ENCODE measurements around the gene TRIM40. TPM values are rescaled to one million over a fixed set of nuclear protein-coding genes. Genes with fewer than 3 reads are reported as not detected.
"Not testable (repeated sequence)": the region's sequence is repeated elsewhere in the genome, so short reads cannot be mapped to it uniquely, and the experiment has no call there.

Gene TRIM40
- total RNA-seq, 4 donors from 2014 or later, result not detected

GRCh38 chr6:30113841-30114240 is 22.1 kb upstream of the TRIM40 start:
- Histone ChIP-seq H3K4me3 (replicated peaks in 1 of 3) (no peak overlapping the region), H3K9me3 (no peaks in the 10 kb centered on the region), H3K4me1 (no peaks in the 10 kb centered on the region), H3K27me3 (peaks cover 3% of the 10 kb centered on the region), H3K36me3 (no peaks in the 10 kb centered on the region), H3K27ac (no peak overlapping the region)
- TF ChIP-seq POLR2A (IDR thresholded peaks at IDR 0.05) (no peak), CTCF (IDR thresholded peaks at IDR 0.05) (no peak)
- intact Hi-C loops (cut with DNase I), result no loop called here
- no peak for DNase-seq
- WGBS, 2 donors, result 76 to 78% methylated on average over 1 of the region's 1 CpG

GRCh38 chr6:30116724-30117123 is 19.2 kb upstream of the TRIM40 start:
- H3K4me1 ChIP-seq, result no peaks in the 10 kb centered on the region
- no peaks in the 10 kb centered on the region for H3K9me3 ChIP-seq
- no peak for TF ChIP-seq POLR2A (IDR thresholded peaks at IDR 0.05)
- no peak for TF ChIP-seq CTCF (IDR thresholded peaks at IDR 0.05)
- 75 to 76% methylated on average over 6 of the region's 6 CpGs for WGBS, 2 donors
- H3K27ac ChIP-seq, result no peak overlapping the region
- no peaks in the 10 kb centered on the region for H3K27me3 ChIP-seq
- intact Hi-C loops (cut with DNase I), result no loop called here
- H3K4me3 ChIP-seq (replicated peaks in 1 of 3), result no peak overlapping the region
- DNase-seq, result no peak
- H3K36me3 ChIP-seq, result no peaks in the 10 kb centered on the region

GRCh38 chr6:30118691-30119090 is 17.2 kb upstream of the TRIM40 start:
- H3K9me3 ChIP-seq; H3K27ac ChIP-seq; H3K27me3 ChIP-seq; intact Hi-C loops (cut with DNase I); H3K4me3 ChIP-seq (replicated peaks in 1 of 3); H3K4me1 ChIP-seq; H3K36me3 ChIP-seq; DNase-seq: not testable (repeated sequence)
- 90 to 92% methylated on average over 5 of the region's 5 CpGs for WGBS, 2 donors

- no peaks in the 10 kb centered on the region for H3K36me3 ChIP-seq
- TF ChIP-seq CTCF (IDR thresholded peaks at IDR 0.05), result no peak
- no peak for TF ChIP-seq POLR2A (IDR thresholded peaks at IDR 0.05)
- WGBS, 2 donors, result 78 to 85% methylated on average over 10 of the region's 10 CpGs
- no peaks in the 10 kb centered on the region for H3K9me3 ChIP-seq
- no peaks in the 10 kb centered on the region for H3K4me1 ChIP-seq
- DNase-seq, result no peak
- intact Hi-C loops (cut with DNase I), result no loop called here
- H3K27me3 ChIP-seq, result no peaks in the 10 kb centered on the region
- no peak overlapping the region for H3K27ac ChIP-seq
- H3K4me3 ChIP-seq (replicated peaks in 1 of 3), result no peak overlapping the region
Measured at GRCh38 chr6:30121446-30122366, 14.2 kb upstream of the TRIM40 start.

- DNase-seq, result no peak
- Histone ChIP-seq H3K9me3 (no peaks in the 10 kb centered on the region), H3K27me3 (no peaks in the 10 kb centered on the region), H3K27ac (no peak overlapping the region), H3K4me3 (replicated peaks in 1 of 3) (no peak overlapping the region), H3K4me1 (peaks cover under 1 to 5% of the 10 kb centered on the region in 2 donors), H3K36me3 (no peaks in the 10 kb centered on the region)
- WGBS, 2 donors, result 41 to 60% methylated on average over 2 of the region's 2 CpGs
- intact Hi-C loops (cut with DNase I), result no loop called here
- TF ChIP-seq POLR2A (IDR thresholded peaks at IDR 0.05) (no peak), CTCF (IDR thresholded peaks at IDR 0.05) (no peak)
Measured at GRCh38 chr6:30122515-30122914, 13.4 kb upstream of the TRIM40 start.

Data from thyroid gland (tissue), 4 donors.